Left forelimb (tissue), 1 donor: ENCODE results near the gene DUSP15.
"Not testable (repeated sequence)": the region's sequence is repeated elsewhere in the genome, so short reads cannot be mapped to it uniquely, and the experiment has no call there.

Experiments used
- DNase-seq: peaks from one replicate; pipeline ENCODE4 v3.0.0-alpha.2; 2018; ENCODE audit warnings: low spot score

Gene DUSP15

DNA sequence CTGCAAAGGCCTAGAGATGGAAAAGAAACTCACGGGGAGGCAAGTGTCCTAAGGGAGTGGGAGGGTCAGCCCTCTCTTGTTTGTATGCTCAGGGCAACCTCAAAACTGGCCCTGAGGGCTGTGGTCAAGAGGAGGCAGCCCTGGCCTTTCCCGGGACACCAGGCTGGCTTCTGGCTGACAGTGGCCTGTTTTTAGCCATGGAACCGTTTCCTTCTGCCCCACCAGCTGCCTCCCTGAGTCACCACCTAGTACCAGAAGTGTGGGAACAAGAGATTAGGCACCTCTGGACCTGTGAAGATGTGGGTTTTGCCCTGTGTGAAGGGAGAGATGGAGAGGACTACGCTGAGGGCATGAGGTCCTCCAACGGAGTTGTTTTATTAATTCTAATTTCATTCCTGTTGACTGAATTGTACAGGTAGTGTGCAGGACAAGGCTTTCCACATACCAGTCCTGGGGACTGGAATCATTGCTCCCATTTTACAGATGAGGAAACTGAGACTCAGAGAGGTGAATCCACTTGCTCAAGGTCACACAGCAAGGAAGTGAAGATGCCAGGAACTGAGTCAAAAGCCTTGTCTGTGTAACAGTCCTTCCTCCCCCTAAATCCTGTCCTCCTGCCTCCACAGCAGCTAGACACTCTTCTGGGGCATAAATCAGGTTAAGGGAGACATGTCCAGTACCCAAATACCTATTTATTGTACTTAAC, 30.4 kb downstream of the DUSP15 start:
- DNase-seq, result no peak

DNA sequence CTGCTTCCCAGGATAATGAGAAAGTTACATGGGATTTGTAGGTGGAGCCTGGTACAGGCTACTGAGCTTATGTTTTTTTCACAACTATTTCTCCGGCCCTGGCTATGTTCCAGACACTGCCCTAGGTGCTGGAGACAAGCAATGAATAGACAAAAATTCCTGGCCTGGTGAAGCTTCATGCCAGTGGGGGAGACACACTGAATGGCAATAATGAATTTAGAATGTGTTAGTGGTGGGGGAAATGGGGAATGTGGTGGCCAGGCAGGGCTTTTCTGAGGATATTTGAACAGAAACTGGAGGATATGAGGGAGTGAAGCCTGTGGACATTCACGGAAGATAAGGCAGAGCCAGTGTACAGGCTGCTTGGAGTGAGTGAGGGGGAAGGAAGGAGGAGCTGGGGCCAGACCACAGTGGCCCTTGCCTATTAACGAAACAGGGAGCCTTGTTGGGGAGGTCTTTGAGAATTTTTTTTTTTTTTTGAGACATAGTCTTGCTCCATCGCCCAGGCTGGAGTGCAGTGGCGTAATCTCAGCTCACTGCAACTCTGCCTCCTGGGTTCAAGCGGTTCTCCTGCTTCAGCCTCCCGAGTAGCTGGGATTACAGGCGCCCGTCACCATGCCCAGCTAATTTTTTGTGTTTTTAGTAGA, 31.6 kb downstream of the DUSP15 start:
- no peak for DNase-seq

DNA sequence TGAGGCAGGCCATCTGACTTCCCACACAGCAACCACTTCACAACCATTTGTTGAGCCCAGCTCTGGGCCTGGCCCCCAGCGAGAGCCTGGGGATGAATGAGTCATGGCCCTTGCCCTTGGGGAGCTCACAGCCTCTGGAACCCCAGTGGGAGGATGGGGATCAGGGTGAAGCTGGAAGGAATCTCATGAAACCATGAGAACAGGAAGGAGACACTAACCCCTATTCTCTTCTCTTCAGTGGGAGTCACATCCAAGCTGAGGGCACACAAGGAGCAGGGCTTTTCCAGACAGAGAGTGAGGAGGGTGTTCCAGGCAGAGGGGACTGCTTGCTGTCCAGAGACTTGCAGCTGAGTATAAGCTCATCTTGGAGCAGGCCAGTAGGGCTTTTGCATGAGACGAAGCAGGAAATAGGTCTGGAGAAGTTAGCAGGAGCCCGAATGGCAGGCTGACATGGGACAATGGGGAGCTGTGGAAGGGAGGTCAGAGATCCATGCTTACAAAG, 32.4 kb downstream of the DUSP15 start:
- DNase-seq, result no peak

DNA sequence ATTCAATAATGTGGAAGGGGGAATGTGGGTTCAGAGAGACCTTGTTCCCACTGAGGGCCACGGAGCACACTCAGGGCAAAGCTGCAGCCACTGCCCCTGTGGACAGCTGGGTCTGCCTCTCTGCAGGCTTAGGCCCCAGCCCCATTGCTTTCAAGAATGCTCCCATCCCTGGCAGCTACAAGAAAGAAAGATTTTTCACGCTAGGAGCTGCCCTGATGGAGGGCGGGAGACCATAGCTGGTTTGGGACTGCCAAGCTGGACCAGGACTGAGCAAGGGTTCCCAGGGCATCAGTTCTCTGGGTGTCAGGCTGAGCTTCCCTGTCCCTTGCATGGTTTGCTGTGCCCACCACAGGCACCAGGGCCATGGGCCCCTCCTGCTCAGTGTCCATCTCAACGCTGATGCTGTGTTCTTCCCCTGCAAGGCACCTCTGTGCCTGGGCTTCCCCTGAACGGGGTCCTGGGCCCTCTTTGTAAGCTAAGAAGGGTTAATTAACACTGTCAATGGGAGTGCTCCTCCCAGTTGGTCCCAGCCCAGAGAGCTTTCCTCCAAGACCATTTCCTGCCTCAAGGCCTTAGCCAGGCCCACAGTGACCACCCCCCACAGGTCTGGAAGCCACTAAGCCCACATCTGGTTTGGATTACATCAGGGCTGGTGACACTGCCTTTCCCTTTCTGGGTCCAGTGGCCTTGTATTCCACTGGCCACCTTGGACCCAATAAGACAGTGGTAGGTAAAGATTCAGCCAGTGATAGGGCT, 33.3 kb downstream of the DUSP15 start:
- DNase-seq, result no peak

DNA sequence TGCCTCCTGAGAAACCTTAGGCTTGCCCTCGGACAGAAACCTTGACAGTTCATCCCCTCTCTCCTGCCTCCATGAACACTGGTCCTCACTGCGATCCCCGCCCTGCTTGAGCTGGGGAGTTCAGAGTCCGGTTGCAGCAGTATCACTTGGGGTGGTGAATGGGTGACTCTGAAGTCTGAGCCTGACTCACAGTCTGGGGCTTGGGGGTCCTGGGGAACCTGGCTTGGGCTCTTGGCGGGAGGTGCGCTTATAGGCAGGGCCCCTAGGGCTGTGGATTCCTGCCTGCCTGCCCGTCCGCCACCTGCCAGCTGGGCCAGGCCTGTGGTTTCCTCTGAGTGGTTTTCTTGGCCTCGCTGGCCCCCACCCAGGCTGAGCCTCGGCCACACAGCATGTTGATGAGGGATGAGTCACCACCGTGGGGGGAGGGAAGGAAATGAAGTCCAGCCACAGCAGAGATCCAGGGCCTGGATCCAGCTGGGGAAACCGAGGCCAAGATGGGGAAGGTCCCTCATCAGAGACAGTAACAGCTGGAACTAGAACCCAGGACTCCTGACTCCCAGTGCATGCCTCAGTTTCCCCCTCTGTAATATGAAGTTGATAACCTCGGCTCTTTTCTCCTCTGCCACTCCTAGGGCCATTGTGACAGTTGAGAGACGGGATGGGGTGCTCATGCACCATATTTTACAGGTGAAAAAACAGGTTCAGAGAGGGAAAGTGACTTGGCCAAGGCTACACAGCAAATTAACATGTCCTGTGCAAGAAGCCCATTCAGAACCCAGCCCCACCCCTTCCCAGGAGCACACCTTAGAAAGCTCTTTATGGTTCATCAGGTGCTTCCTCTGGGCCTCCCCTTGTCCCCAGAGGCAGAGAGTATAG, 34.1 kb downstream of the DUSP15 start:
- peak; percentile 80 for DNase-seq

DNA sequence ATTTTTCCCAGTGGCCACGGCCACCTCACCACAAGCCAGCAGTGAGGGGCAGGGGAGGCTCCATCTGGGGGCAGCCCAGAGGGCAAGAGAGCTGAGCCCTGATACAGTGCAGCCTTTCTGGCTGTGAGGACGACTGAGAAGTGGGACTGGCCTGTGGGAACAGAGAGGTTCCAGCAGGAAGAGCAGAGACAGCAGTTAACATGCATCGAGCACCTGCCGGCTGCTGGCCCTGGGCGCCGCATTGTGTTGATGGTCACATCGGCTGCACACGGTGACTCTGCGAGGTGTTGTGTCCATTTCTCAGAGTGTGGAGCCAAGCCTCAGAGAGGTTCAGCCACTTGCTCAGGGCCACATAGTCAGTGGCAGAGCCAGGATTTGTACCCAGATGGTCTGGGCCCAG, 34.8 kb downstream of the DUSP15 start:
- DNase-seq, result no peak

DNA sequence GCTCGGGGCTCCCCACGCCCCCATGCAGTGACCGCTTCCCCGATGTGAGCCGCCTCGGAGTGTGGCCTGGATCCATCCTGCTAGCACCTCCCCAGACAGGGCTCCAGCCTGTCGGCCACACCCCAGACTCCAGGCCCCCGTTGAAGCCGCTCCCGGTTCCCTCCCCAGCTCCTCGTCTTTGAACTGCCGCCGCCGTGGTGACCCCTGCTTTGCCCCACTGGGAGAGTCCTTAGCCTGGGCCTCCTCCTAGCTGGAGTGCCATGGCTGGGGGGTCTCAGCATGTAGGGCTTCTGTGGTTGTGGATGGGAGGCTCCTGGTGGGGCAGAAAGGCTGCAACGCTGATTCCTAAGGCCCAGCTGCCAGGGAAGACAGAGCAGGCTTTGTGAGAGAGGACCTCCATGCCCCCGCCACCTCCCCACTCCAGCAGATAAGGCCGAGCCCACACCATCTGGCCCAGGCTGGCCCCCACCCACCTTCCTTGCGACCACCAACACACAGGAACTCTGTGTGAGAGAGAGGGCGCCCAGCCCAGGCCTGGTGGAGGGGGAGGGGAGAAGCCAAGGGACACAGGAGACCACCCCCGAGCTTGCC, 36.3 kb downstream of the DUSP15 start:
- no peak for DNase-seq

DNA sequence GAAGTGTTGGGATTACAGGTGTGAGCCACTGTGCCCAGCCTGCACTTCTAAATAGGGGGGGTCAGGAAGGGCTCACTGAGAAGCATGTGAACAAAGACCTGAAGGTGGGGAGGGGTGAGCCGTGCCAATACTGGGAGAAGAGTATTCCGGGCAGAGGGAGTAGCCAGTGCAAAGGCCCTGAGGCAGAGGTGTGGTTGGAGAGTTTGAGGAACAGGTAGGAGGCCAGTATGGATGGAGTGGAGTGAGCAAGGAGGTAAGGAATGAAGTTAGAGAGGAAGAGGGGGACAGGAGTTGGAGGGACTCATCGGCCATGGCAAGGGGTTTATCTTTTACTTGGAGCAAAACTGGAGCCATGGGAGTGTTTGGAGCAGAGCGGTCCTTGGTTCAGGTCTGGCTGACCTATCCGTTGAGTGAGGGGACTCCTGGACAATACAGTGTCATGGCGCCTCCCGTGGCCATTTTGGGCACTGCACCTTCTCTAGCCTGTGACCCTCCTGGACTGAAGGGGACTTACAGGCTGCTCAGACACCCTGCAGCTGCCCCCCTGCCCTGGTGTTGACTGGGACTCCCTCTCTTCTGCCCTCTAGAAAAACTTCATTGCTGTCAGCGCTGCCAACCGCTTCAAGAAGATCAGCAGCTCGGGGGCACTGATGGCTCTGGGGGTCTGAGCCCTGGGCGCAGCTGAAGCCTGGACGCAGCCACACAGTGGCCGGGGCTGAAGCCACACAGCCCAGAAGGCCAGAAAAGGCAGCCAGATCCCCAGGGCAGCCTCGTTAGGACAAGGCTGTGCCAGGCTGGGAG, 37.0 kb downstream of the DUSP15 start:
- DNase-seq, result peak; percentile 82

DNA sequence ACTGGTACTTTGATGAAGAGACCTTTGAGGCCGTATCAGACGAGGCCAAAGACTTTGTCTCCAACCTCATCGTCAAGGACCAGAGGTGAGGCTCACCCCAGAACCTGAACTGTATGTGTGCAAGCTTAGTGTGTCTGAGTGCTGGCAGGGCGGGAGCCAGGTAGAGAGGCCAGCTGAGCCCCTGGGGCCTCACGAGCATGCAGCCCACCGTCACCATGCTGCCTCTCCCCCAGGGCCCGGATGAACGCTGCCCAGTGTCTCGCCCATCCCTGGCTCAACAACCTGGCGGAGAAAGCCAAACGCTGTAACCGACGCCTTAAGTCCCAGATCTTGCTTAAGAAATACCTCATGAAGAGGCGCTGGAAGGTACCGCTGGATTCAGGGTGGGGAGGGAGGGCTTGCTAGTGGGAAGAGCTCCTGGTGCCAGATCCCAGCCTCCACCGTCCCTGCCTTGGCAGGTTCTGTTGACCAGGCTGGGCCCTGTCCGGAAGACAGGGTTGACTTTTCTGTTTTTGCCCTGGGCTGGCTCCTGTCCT, 38.5 kb downstream of the DUSP15 start:
- no peak for DNase-seq

DNA sequence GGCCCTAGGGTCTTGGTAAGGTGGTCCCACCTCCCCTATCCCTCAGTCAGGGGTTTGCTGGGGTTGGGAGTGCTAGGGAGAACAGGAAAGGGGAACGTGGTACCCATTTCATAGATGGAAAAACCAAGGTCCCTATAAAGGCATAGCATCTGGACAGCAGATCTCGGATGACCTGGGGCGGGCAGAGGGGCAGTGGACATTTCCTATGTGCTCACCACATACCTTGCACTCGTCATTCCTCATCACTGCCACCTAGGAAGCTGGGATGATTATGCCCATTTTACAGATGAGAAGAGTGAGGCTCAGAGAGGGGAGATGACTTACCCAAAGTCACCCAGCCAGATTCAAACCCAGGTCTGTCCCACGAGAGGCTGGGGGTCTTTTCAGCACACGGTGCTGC, 39.1 kb downstream of the DUSP15 start:
- no peak for DNase-seq

DNA sequence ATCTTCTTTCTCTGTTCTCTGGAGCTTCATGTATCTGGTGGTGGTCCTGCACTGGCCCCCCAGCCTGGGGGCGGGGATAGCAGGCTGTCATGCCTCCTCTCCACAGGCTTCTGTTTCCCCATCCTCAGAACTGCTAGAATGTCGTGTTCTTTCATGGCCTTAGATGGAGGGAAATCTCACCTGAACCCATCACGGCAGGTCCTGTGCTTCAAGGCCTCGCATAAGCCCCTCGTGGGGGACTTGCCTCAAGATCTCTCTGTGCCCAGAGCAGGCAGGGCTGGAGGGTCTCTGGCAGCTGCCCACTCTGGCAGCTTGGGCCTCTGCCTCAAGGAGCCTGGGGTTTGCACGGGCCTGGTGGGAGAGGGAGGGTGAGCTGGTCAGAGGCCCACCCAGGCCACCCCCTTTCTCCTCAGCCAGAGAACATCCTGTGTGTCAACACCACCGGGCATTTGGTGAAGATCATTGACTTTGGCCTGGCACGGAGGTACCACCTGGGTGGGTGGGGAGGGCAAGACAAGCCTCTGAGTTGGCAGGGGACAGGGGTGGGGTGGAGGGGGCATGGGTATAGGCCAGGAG, 39.8 kb downstream of the DUSP15 start:
- DNase-seq, result no peak

DNA sequence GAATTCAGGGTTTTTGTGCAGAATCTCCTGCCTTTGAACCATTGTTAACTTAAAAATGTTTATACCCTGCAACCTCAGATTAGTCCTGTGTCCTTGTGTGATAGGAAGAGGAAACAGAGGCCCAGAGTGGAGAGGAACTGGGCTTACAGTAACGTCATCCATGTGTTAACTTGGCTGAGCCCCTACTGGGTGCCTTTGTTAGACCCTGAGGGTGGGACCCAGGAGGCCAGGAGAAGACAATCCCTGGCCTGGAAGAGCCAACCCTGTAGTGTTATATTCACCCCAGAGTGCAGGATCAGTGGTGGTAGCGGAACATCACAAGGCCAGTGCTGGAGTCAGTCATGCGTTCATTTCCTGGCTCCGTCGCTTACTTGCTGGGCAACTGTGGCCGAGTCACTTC, 40.6 kb downstream of the DUSP15 start:
- no peak for DNase-seq

DNA sequence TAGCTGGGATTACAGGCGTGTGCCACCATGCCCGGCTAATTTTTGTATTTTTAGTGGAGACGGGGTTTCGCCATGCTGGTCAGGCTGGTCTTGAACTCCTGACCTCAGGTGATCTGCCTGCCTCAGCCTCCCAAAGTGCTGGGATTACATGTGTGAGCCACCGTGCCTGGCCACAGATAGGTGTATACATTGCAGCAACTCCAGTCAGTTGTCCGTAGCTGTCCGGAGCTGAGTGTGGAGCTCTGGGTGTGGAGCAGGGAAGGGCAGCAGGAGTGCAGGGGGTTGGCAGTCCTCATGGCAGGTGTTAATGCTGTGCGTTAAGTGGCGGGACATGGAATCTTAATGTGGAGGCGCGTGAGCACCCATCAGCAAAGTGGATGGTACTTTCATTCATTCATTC, 42.3 kb downstream of the DUSP15 start:
- not testable (repeated sequence) for DNase-seq

DNA sequence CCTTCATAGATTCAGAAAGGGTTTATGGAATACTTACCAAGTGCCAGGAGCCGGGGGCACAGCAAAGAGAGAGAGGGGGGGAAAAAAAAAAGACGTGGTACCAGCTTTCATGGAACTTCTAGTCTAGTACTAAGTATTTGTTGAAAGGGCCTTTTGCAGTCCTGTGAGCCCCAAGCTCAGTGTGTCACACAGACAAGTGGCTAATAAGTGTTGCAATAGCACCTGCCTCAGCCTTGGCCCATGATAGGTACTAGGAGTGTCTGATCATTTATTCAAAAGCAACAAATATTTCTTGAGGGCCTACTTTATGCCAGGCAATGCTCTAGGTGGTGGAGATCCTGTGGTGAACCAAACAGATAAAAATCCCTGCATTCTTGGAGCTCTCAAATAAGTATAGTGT, 43.3 kb downstream of the DUSP15 start:
- DNase-seq, result no peak

DNA sequence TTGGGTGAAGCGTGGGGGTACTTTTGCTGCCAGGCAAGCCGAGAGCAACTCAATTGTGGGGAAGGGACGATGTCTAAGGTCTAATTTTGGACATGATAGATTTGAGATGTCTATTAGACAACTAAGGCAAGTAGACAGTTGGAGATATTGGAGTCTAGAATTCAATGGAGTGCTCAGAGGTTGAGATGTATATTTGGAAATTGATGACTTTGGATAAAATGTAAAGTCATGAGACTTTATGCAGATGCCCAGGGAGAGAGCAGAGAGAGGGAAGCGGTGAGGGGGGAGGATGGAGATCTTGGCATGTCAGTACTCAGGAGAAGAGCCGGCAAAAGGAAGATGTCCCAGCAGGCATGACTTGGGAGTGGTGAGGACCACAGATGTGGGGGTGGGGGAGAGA, 44.3 kb downstream of the DUSP15 start:
- DNase-seq, result no peak

DNA sequence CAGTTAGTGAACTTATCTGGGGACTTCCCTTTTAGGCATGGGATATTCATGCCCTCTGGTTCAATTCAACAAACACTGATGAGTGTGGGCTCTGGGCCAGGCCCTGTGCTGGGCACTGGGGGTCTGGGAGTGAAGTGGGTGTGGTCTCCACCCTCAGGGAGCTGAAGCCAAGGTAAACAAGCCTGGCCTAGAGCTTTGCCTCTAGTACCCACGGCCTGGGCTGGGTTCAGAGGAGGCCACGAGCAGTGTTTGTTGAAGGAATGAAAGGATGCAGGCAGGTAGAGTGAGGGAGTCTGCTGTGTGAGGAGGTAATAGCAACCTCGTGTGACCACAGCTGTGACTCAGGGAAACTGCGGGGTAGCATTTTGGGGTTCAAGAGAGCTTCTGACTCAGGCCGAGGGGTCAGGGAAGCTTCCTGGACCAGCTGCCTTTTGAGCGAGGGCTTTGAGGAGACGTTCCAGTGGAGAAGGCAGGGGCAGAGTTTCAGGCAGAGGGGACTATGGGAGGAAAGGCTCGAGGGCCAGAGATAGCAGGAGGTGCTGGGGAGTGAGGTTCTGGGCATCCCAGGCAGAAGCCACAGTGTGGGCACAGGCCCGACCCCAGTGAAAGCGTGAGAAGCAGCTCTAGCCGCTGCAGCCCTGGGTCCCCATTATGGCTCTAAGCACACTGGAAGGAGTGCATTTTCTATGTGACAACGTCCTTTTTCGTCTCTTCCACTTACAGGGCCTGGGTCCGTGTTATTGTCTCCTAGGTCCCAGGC, 45.6 kb downstream of the DUSP15 start:
- DNase-seq, result no peak

DNA sequence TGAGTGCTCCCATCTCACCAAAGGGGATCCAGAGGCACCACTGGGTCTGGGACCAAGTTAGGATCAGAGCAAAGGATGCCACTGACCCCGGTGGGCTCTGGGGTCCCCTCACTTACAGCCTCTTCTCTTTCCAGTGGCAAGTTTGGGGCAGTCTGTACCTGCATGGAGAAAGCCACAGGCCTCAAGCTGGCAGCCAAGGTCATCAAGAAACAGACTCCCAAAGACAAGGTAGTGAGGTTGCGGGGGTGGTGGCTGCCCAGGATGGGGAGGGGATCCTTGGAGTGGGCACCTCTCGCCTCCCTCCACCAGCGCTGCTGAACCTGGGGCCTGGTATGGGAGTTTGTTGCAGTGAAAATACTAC, 46.2 kb downstream of the DUSP15 start:
- no peak for DNase-seq

DNA sequence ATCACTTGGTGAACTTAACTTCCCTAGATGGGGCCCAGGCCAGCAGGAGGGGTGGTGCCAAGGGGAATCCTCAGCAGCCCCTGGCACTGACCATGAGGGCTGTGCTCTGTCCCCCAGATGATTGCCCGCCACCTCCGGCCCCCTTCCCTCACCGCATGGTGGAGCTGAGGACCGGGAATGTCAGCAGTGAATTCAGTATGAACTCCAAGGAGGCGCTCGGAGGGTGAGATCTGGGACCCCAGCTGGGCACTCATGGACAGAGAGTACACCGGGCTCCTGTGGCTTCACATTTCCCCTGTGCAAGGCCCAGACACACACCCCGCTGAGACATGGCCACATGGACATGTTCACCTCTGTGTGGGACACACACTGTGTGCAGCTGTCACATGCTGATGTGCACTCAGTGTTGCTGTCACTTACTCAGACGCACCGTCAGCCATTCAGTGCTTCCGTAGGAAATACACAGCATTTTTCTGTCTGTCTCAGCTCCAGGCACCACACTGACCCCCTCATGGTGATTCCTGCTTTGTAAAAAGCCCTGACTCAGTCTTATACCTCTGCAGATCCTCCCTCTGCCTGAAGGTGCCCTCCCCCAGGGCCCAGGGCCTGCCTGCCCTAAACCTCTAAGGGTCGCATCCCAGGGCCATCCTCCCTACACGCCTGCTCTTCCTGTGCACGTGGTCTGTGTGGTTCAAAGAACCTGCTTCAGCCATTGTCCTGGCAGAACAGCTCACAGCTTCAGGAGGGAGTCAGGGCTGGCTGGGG, 46.8 kb downstream of the DUSP15 start:
- no peak for DNase-seq
